Pancreas (tissue), 10 donors: ENCODE data around the gene TMEM135. TPM values are rescaled to one million over a fixed set of nuclear protein-coding genes. Genes with fewer than 3 reads are reported as not detected.

Experiments
- ATAC-seq, 4 donors: fragments of 200-7000 bp; cut with Tn5 transposase; one replicate each; pipeline versions ENCODE4 v1.8.0 to v1.9.1; 2020; ENCODE audit warnings: mild to moderate bottlenecking in 4 of 4, moderate library complexity in 4 of 4
- DNase-seq, 6 donors: peaks; one replicate each; pipeline ENCODE4 v3.0.0-alpha.2; 2020
- FAIRE-seq: peaks from 2 replicates; lab custom pipeline; 2012; peaks lifted over from hg19 to GRCh38; lab: Jason Lieb, UNC
- H3K27ac ChIP-seq, 4 donors: fragments of 200-600 bp; sonication (generic); 1 replicate in 3 of 4; 2 replicates in 1 of 4; pipeline versions ENCODE4 v1.5.0 to v1.8.0; 2020
- H3K27me3 ChIP-seq, 4 donors: fragments of 200-600 bp; one replicate each; pipeline ENCODE4 v1.8.0; 2021
- H3K36me3 ChIP-seq, 3 donors: fragments of 200-600 bp; sonication (generic) in 1 of 3; one replicate each; pipeline versions ENCODE4 v1.5.0 to v1.8.0; 2020 to 2021
- H3K4me1 ChIP-seq, 3 donors: fragments of 200-600 bp; one replicate each; pipeline ENCODE4 v1.8.0; 2021
- H3K4me3 ChIP-seq, 4 donors: fragments of 200-600 bp; sonication (generic) in 2 of 4; one replicate each; pipeline versions ENCODE4 v1.5.0 to v1.8.0; 2020 to 2021
- H3K9me3 ChIP-seq, 4 donors: fragments of 200-600 bp; one replicate each; pipeline ENCODE4 v1.8.0; 2021
- WGBS, 2 donors: extraction: QIAGEN DNeasy Blood & Tissue Kit; methylation state at CpG; one replicate each; pipeline ENCODE4 v1.1.7; 2013; 5-methylcytosine and 5-hydroxymethylcytosine counted together
- intact Hi-C, 3 donors: fragments of 100-400 bp; cut with DNase I; formaldehyde crosslinking; loops; one replicate each; pipeline versions ENCODE4 v1.11.1 to v1.14.2; 2022
- polyA plus RNA-seq, 2 donors: library from polyadenylated mRNA; stranded (reverse); fragments of 200-250 nt; gene quantifications; one replicate each; pipeline ENCODE4 v1.2.3, GENCODE V29; 2013
- total RNA-seq, 6 donors: library from RNA; stranded (reverse); fragmentation: NEBNext Ultra II Directional in 4 of 6; extraction: Animal tissue kit (Norgen Biotek cat#: 25700) in 4 of 6; gene quantifications; one replicate each; pipeline versions ENCODE4 v1.2.1 to v1.2.4, GENCODE V29; 2021 to 2023
- TF ChIP-seq, protein P1 (sequence below), 4 donors: fragments of 200-600 bp; sonication (generic) in 3 of 4; IDR thresholded peaks; one replicate each; pipeline versions ENCODE4 v1.5.0 to v1.8.0; 2021; ENCODE audit warnings: antibody characterized with exemption in 4 of 4
- donor health status: healthy with polysubstance abuse.
- donor health status: DM: no; HTN: no; CAD: no; lungs with moderate emphysema.
- donor health status: DM: no; HTN: no; CAD: no.
- donor health status: control.
- donor health status: control.
- donor health status: Bipolar disorder and iron deficiency.
- donor health status: DM: yes; HTN: yes; CAD: no.
- donor health status: DM: no; HTN: no; CAD: no.
- donor health status: DM: no; HTN: no; CAD: no.
- donor health status: DM: yes; HTN: yes; CAD: no.

The TMEM135 gene
- total and polyA plus RNA-seq, 8 donors = 2.6 to 10.1 (median 8.0) TPM

DNA sequence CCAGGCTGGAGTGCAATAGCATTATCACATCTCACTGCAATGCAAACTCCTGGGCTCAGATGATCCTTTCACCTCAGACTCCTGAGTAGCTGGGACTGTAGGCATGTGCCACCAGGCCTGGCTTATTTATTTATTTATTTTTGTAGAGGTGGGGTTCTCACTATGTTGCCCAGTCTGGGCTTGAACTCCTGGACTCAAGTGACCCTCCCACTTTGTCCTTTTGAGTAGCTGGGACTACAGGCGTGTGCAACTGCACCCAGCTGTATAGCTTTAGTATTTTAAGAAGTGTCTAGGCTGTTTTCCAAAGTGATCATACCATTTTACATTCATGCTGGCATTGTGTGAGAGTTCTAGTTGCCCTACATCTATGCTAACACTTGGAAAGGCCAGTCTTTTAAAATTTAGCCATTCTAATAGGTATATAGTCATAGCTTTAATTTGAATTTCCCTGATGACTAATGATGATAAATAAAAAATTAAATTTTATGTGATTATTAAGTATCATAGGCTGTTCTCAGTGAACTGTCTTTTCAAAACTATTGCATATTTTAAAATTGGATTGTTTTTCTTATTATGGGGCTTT, 96.9 kb downstream of the TMEM135 start:
- intact Hi-C loops = no loop called here
- 90% methylated on average over 1 of the region's 1 CpG for WGBS, 2 donors
- DNase-seq = no peak
- H3K4me3 ChIP-seq = no peak overlapping the region
- TF ChIP-seq, protein P1, sequence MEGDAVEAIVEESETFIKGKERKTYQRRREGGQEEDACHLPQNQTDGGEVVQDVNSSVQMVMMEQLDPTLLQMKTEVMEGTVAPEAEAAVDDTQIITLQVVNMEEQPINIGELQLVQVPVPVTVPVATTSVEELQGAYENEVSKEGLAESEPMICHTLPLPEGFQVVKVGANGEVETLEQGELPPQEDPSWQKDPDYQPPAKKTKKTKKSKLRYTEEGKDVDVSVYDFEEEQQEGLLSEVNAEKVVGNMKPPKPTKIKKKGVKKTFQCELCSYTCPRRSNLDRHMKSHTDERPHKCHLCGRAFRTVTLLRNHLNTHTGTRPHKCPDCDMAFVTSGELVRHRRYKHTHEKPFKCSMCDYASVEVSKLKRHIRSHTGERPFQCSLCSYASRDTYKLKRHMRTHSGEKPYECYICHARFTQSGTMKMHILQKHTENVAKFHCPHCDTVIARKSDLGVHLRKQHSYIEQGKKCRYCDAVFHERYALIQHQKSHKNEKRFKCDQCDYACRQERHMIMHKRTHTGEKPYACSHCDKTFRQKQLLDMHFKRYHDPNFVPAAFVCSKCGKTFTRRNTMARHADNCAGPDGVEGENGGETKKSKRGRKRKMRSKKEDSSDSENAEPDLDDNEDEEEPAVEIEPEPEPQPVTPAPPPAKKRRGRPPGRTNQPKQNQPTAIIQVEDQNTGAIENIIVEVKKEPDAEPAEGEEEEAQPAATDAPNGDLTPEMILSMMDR (IDR thresholded peaks at IDR 0.05) = no peak
- no peak for FAIRE-seq
- H3K4me1 ChIP-seq = no peaks in the 10 kb centered on the region
- no peak overlapping the region for H3K27ac ChIP-seq
- H3K9me3 ChIP-seq = no peaks in the 10 kb centered on the region
- no peaks in the 10 kb centered on the region for H3K36me3 ChIP-seq
- H3K27me3 ChIP-seq = no peaks in the 10 kb centered on the region
- ATAC-seq = no peak

DNA sequence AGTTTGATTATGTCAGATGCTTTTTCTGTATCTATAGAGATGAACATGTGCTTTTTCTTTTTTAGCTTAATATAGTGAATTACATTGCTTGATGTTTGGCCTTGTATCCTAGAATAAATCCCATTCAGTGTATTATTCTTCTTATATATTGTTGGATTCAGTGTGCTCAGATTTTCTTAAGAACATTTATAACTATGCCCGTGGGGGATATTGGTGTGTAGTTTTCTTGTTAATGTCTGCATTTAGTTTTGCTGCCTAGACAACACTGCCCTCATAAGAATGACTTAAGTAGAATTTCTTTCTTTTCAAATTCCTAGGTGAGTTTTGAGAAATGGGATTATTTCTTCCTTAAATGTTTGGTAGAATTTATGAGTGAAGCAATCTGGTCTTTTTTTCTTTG, 98.5 kb downstream of the TMEM135 start:
- no peak overlapping the region for H3K27ac ChIP-seq
- ATAC-seq (no peak), FAIRE-seq (no peak), DNase-seq (no peak)
- no peaks in the 10 kb centered on the region for H3K4me1 ChIP-seq
- H3K9me3 ChIP-seq = no peaks in the 10 kb centered on the region
- TF ChIP-seq, protein P1 (IDR thresholded peaks at IDR 0.05) = no peak
- H3K27me3 ChIP-seq = no peaks in the 10 kb centered on the region
- no peak overlapping the region for H3K4me3 ChIP-seq
- WGBS, 2 donors = 81 to 89% methylated on average over 1 of the region's 1 CpG
- intact Hi-C loops = no loop called here
- H3K36me3 ChIP-seq = no peaks in the 10 kb centered on the region

DNA sequence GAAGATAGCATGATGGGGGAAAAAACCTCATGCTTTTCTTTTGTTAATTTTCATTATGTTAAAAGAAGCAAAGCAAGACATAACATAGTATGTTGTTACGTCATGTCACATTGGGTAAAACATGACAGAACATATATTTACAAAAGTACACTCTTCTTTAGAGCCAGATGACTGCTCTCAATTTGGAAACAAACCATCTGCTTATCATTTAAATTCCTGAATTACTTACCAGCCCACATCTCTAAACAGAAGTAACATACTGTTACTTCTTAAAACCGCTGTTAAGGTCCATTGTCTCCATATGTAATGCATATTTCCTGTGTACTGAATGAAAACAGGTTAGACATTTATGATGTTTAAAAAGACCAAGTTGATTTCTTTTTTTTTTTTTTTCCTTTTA, 100.0 kb downstream of the TMEM135 start:
- TF ChIP-seq, protein P1 (IDR thresholded peaks at IDR 0.05) = no peak
- DNase-seq (no peak), FAIRE-seq (no peak), ATAC-seq (no peak)
- Histone ChIP-seq H3K27ac (no peak overlapping the region), H3K4me3 (no peak overlapping the region), H3K27me3 (no peaks in the 10 kb centered on the region), H3K9me3 (no peaks in the 10 kb centered on the region), H3K36me3 (no peaks in the 10 kb centered on the region), H3K4me1 (no peaks in the 10 kb centered on the region)
- 92 to 95% methylated on average over 2 of the region's 2 CpGs for WGBS, 2 donors
- intact Hi-C loops = no loop called here

DNA sequence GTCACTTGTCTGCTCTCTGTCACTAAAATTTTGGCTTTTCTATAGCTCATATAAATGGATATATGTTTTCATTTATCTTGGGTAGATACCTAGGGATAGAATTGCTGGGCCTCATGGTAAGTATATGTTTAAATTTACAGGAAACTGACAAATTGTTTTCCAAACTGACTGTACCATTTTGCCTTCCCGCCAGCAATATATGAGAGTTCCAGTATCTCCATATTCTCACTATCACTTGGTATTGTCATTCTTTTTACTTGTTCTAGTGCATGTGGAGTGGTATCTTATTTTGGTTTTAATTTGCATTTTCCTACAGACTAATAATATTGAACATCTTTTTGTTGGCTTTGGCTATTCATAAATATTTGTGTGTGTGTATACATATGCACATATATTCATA, 101.7 kb downstream of the TMEM135 start:
- no peak overlapping the region for H3K4me3 ChIP-seq
- FAIRE-seq = no peak

DNA sequence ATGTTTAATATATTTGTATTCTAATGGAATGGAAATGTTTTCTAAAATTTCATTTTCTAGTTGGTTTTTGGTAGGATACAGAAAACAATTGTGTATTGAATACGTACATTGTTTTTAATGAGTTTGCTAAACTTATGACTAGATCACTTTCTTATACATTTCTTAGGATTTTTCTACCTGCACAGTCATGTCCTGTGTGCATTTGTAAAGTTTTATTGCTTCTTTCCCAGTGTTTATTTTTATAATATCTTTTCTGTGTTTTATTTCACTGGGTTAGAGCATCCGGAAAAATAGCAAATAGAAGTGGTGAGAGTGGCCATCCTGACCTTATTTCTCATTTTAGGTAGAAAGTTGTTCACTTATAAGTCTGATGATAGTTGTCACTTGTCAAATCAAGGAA, 103.6 kb downstream of the TMEM135 start:
- Histone ChIP-seq H3K4me3 (no peak overlapping the region), H3K27ac (no peak overlapping the region), H3K27me3 (no peaks in the 10 kb centered on the region), H3K36me3 (no peaks in the 10 kb centered on the region), H3K9me3 (no peaks in the 10 kb centered on the region), H3K4me1 (no peaks in the 10 kb centered on the region)
- TF ChIP-seq, protein P1 (IDR thresholded peaks at IDR 0.05) = no peak
- ATAC-seq = no peak
- intact Hi-C loops = no loop called here
- DNase-seq = no peak
- 65 to 95% methylated on average over 2 of the region's 2 CpGs for whole genome bisulfite sequencing, 2 donors
- FAIRE-seq = no peak

More for the DNA sequence above, 101.7 kb downstream of the TMEM135 start:
- H3K36me3 ChIP-seq = no peaks in the 10 kb centered on the region
- H3K4me1 ChIP-seq = no peaks in the 10 kb centered on the region
- no peak for DNase-seq
- ATAC-seq = no peak
- no peak overlapping the region for H3K27ac ChIP-seq
- no peaks in the 10 kb centered on the region for H3K27me3 ChIP-seq
- intact Hi-C loops = no loop called here
- no peaks in the 10 kb centered on the region for H3K9me3 ChIP-seq
- 58 to 98% methylated on average over 1 of the region's 1 CpG for WGBS, 2 donors
- TF ChIP-seq, protein P1 (IDR thresholded peaks at IDR 0.05) = no peak
